Activated CD8-positive, alpha-beta memory T cell treated with anti-CD3 and anti-CD28 coated beads, Interleukin-2, amount 50 U/mL, for 24 hours (primary cell): ENCODE results near the gene MRPL49.

ENCODE experiments used
- DNase-seq: peaks from one replicate; pipeline ENCODE4 v3.0.0-alpha.2; 2020; ENCODE audit errors: extremely low read depth

The MRPL49 gene

GRCh38 chr11:65102142-65103095 is 19.7 kb upstream of the MRPL49 start:
- no peak for DNase-seq

GRCh38 chr11:65103476-65103875 is 18.6 kb upstream of the MRPL49 start:
- no peak for DNase-seq

- no peak for DNase-seq
Measured at GRCh38 chr11:65104628-65105027, 17.5 kb upstream of the MRPL49 start.

GRCh38 chr11:65107078-65107477 is 15.0 kb upstream of the MRPL49 start:
- no peak for DNase-seq

GRCh38 chr11:65107751-65108468 is 14.2 kb upstream of the MRPL49 start:
- DNase-seq, result no peak

- DNase-seq, result no peak
Measured at GRCh38 chr11:65108469-65109123, 13.5 kb upstream of the MRPL49 start.

- DNase-seq, result no peak
Measured at GRCh38 chr11:65109231-65110198, 12.6 kb upstream of the MRPL49 start.

GRCh38 chr11:65110354-65110861 is 11.7 kb upstream of the MRPL49 start:
- peak; percentile 91 for DNase-seq

GRCh38 chr11:65111159-65111743 is 10.9 kb upstream of the MRPL49 start:
- DNase-seq, result no peak

- peak; percentile 83 for DNase-seq
Measured at GRCh38 chr11:65111744-65112545, 10.2 kb upstream of the MRPL49 start, which contains the start of gene TM7SF2. TM7SF2 (plus strand) TSS chr11:65111872; CDS start chr11:65112016, 144 bp downstream.

- no peak for DNase-seq
Measured at GRCh38 chr11:65112546-65113360, 9.4 kb upstream of the MRPL49 start.

GRCh38 chr11:65113361-65113756 is 8.8 kb upstream of the MRPL49 start:
- DNase-seq, result no peak

- DNase-seq, result no peak
Measured at GRCh38 chr11:65113839-65114238, 8.3 kb upstream of the MRPL49 start.

- no peak for DNase-seq
Measured at GRCh38 chr11:65114538-65115171, 7.5 kb upstream of the MRPL49 start.

GRCh38 chr11:65115361-65116082 is 6.6 kb upstream of the MRPL49 start:
- no peak for DNase-seq

- no peak for DNase-seq
Measured at GRCh38 chr11:65116370-65117205, 5.5 kb upstream of the MRPL49 start.
